Stimulated activated effector memory CD8-positive, alpha-beta T cell treated with anti-CD3 and anti-CD28 coated beads, Interleukin-12 subunit alpha, Interleukin-12 subunit beta, amount 100 ng/mL, for 72 hours (primary cell): Measurements from ENCODE around the gene PHAF1.

Experiments
- ATAC-seq: fragments of 150-1000 bp; cut with Tn5 transposase; 2 replicates; pipeline ENCODE4 v1.10.0; 2021
- DNase-seq, 2 donors: peaks; one replicate each; pipeline ENCODE4 v3.0.0; 2021 to 2022; ENCODE audit warnings: low spot score in 2 of 2
- H3K27ac Mint-ChIP-seq: one replicate; pipeline ENCODE4 v1.8.0; 2022; ENCODE audit warnings: mild to moderate bottlenecking, mixed read lengths
- H3K36me3 Mint-ChIP-seq: one replicate; pipeline ENCODE4 v1.8.0; 2022; ENCODE audit warnings: mild to moderate bottlenecking, mixed read lengths
- H3K4me1 Mint-ChIP-seq: one replicate; pipeline ENCODE4 v1.8.0; 2022; ENCODE audit warnings: mixed read lengths
- H3K4me3 Mint-ChIP-seq: one replicate; pipeline ENCODE4 v1.8.0; 2022; ENCODE audit warnings: mild to moderate bottlenecking, mixed read lengths
- H3K9me3 Mint-ChIP-seq: one replicate; pipeline ENCODE4 v1.8.0; 2022; ENCODE audit warnings: mixed read lengths

Gene PHAF1

DNA sequence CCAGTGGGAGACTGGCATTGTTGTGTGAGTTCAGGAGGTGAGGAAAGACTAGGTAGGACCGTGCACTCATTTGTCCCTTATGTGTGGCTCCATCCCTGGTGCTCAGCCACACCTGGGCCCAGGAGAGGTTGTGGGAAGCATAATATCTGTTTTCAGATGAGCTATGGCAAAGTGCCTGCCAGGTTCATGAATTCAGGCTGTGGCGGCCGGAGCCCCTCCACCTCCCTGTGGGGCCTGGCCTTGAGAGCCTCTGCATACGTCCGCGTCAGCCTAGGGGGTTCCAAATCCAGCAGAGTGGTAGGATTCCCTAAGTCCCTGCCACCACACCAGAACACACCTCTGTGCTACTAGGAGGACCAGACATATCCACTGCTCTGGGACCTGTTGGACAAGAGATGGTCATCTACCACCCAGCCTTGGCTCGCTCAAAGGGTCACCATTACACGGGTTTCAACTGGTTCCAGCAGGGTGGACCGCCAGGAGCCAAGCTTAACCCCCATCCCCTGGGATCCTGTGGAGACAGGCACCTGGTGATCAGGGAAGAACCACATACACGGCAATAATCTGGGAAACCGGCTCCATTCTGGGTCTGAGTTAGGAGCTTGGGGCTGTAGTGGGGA is 39.0 kb downstream of the PHAF1 start:
- peaks cover 36% of the 10 kb centered on the region for H3K4me1 Mint-ChIP-seq
- H3K9me3 Mint-ChIP-seq, result no peaks in the 10 kb centered on the region
- H3K36me3 Mint-ChIP-seq, result peaks cover 71% of the 10 kb centered on the region
- H3K4me3 Mint-ChIP-seq, result peak overlapping the region; percentile 71
- no peak overlapping the region for H3K27ac Mint-ChIP-seq
- DNase-seq (no peak), ATAC-seq (no peak)

DNA sequence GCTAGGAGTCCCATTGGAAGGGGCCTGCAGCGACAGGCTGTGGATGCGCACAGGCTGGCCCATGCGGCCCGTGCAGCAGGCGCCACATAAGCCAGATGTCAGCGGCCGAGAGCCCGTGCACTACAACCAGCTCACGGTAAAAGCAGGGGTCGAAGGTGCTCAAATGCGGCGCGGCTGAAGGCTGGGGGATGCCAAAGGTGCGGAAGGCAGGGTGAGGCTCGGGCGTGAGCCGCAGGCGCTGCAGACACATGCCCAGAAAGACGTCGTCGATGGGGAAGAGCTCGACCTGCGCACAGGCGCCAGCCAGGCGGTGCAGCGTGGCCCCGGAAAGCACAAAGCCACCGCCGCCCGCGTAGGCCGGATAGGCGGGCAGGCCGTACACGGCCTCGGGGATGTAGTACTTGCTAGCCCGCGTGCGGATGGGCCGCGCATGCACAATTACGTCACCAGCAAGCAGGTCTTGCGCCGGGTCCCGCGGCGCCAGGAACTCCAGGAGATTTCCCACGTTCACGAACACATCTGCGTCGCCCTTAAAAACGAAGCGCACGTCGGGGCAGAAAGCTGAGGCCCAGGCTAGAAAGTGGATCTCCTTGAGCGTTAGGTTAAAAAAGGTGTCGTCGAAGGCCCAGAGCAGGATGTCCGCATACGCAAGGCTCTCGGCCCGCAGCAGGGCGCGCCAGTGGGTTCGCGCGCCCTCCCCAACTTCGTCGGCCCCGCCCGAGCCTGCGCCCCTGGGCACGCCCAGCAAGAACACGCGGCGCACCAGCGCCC is 39.7 kb downstream of the PHAF1 start:
- ATAC-seq, result no peak
- no peak for DNase-seq
- Mint-ChIP-seq H3K4me3 (peak overlapping the region; percentile 71), H3K4me1 (peaks cover 40% of the 10 kb centered on the region), H3K9me3 (no peaks in the 10 kb centered on the region), H3K27ac (no peak overlapping the region), H3K36me3 (peaks cover 70% of the 10 kb centered on the region)

DNA sequence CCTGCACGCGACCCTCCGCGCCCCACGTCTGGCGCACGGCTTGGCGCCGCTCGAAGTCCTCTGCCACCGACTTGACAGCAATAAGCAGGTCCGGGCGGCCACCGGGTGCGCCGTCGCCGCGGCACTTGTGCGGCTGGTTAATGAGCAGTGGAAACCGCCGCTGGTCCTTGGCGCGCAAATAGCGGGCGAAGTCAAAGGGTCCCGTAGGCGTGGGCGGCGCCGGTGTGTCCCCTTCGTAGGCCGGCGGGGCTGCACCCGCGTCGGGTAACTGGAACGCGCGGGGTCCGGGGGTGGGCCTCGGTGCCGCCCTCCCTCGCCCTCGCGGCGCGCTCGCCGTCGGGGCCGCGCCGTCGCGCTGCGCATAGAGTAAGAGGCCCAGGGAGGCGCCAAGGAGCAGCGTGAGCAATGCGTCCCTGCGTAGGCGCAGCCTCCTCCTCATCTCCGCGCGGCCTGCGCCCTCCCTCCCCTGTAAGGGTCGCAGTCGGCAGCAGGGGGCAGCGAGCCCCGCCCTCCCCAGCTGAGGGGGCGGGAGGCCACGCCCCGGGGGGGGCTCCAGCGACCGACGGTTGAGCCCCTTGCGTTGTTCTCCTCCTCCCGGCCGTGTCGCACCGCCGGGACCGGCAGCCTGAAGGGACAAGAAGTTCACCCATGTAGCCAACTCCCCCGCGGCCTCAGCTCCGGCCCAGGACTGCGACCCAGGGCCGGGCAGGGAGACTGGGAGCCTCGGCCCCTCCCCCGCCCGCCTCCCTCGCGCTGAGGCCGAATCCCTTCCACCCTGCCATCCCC is 40.5 kb downstream of the PHAF1 start:
- peak in 1 of 2 donors; percentile 76 for DNase-seq
- Mint-ChIP-seq H3K4me3 (peak overlapping the region; percentile 71), H3K9me3 (no peaks in the 10 kb centered on the region), H3K4me1 (peaks cover 43% of the 10 kb centered on the region), H3K36me3 (peaks cover 73% of the 10 kb centered on the region), H3K27ac (peak overlapping the region; percentile 60)
- ATAC-seq, result peak; percentile 83

DNA sequence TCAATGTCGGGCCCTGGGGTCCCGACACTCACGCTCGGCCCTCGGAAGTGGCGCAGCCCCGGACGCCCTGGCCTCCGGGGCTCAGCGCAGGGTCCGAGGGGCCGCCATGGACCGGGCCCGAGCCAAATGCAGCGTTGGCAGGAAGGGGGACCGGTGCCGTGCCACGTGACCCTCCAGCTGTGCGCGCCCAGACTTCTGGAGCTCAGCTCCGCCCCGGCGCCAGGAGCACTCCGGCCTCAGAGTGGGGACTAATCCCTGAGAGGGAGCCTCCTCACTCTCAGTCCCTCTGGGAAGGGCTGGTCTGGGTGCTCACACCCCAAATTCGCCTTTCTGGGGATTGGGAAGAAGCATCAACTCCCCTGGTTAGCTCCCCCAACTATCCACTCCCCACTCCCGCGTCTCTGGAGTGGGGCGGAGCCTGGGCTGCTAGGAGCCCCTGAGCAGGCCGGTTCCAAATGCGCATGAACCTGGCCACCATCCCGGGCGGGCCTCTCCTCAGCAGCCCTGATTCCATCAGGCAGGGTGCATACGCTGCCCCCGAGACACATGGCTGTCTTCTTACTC is 41.2 kb downstream of the PHAF1 start, which contains the start of gene B3GNT9:
Gene B3GNT9, minus strand, starts transcription at position 166 of the 564 bp plus-strand sequence. CDS start 513 bp downstream, outside the sequence.
- DNase-seq (peak in 1 of 2 donors; percentile 73), ATAC-seq (peak; percentile 61)
- Mint-ChIP-seq H3K27ac (peak within 1 kb of the TSS; percentile 60), H3K4me1 (peaks cover 48% of the 10 kb centered on the region), H3K4me3 (peak within 1 kb of the TSS; percentile 71), H3K36me3 (peaks cover 69% of the 10 kb centered on the region), H3K9me3 (no peaks in the 10 kb centered on the region)

DNA sequence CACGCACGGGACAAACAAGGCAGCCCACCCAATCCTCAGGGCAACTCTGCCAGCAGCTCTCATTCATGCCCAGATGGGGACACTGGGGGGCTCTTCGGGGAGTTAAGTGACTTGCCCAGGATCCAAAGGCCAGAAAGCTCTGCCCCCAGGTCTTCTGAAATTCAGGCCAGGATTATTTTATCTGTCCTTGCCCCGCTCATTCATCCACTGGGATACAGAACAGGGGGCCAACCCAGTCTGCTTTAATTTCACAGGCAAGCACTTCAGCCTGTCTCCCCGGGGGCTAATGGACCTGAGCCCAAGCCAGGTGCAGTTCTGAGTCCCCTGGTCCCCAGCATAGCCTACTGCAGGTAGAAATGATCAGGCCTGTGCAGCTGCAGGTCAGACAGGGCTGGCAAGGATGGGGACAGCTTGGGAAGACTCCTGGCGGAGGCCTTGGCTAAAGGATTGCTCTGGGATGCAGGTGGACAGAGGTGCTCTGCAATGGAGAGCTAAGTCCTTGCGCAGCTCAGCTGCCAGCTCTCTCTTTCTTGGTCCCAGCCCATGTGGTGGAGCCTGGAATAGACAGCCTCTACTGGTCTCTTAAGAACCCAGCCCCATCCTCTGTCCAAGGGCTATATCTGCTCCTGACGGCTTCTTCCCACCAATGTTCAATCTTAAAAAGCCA is 41.8 kb downstream of the PHAF1 start:
- H3K4me3 Mint-ChIP-seq, result peak overlapping the region; percentile 71

DNA sequence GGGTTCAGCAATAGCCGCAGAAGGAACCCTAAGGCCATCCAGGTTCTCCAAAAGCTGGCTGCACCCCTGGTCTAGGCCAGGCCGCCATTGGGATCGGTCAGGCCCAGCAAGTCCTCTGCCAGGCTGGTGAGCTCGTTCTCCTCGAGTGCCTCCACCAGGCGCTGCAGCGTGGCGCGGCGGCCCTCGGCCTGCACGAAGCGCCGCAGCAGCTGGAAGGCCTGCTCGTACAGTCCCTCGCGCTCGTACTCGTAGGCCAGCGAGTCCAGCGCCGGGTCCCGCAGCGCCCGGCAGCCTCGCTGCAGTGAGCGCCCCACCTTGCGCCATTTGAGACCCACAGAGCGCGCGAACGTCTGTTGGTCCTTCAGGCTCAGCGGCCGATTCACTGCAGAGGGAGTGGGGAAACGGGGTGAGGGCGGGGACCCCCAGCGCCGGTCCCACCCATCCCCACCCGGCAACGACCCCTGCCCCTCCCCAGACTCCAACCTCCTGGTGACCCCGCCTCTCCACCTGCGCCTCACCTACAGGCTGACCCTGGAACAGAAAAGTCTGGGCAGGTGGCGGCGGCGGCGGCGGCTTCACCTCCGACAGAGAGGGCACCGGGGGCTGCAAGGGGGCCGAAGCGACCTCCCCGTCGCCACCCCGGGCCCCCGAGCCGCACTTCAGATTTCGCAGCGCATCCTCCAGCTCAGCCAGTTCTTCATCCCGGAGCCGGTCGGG is 45.0 kb downstream of the PHAF1 start:
- Mint-ChIP-seq H3K36me3 (peaks cover 36% of the 10 kb centered on the region), H3K4me3 (peak overlapping the region; percentile 95), H3K4me1 (peaks cover 68% of the 10 kb centered on the region), H3K27ac (no peak overlapping the region), H3K9me3 (no peaks in the 10 kb centered on the region)
- DNase-seq, result no peak
- no peak for ATAC-seq

More for the DNA sequence above, 41.8 kb downstream of the PHAF1 start:
- Mint-ChIP-seq H3K9me3 (no peaks in the 10 kb centered on the region), H3K36me3 (peaks cover 63% of the 10 kb centered on the region), H3K4me1 (peaks cover 55% of the 10 kb centered on the region), H3K27ac (peak overlapping the region; percentile 60)
- ATAC-seq, result no peak
- DNase-seq, result no peak

DNA sequence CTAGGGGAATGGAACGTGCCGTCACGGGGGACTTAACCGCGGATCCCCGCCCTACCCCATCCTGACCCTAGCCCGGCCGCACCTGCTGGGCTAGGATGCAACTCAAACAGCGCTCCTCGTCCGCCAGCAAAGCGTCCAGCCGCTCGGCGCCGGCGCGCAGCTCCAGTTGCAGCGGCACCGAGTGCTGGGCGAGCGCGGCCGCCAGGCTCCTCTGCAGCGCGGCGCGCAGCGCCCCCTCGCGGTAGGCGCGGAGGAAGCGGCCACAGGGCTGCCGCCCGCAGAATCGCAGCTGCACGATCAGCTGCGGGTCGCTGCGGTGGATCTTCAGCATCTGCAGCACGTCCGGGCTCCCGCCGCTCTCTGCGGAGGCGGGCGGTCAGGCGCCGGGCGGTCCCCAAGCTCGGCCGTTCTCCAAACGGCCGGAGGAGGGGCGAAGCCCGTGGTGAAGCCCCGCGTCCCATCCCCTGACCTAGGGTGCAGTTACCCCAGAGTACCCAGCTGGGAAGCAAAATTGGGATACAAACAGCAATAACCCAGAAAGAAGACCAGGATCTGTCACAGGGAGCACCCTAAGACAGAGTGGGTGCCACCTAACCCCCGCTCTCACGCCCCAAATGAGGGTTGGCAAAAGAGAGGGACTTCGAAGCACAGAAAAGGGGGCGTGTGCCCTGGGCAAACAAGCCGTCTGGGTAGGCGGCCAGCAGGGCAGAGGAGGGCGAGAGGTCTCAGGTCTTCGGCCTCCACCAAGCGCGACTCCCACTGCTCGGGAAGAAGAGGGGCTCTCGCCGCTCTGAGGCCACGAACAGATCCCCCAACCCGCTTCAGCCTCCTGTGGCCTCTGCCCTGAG is 45.8 kb downstream of the PHAF1 start:
- H3K4me1 Mint-ChIP-seq, result peaks cover 68% of the 10 kb centered on the region

DNA sequence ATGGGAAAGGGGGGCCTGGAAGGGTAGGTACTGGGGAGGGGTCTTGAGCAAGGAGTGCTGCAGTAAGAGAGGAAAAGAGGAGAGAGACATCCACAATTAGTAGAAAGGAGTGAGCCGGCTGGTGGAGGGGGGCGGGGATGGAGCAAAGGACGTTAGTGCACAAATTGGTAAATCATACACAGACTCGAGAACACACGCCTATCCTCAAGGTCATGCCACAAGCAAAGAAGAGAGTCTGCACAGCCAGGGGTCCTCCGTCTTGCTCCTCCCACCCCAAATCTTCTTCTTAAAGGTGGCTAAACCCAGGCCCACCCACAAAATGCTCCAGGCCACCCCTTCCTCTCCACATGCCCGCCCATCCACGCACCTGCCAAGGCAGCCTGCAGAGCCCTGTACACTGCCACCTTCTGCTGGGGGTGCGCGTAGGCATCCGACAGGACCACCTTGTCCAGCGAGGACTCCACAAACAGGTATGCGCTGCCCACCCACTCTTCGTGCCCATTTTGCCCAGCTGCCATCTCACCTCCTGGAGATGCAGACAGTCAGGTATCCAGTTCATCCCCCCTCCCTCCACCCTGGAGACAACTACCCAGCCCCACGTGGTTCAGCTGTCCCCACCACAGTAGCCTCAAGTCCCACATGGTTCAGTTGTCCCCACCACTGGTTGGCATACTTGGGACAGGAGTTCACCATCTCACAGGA is 46.6 kb downstream of the PHAF1 start:
- H3K9me3 Mint-ChIP-seq, result no peaks in the 10 kb centered on the region
- peaks cover 39% of the 10 kb centered on the region for H3K36me3 Mint-ChIP-seq
- DNase-seq, result no peak
- peaks cover 71% of the 10 kb centered on the region for H3K4me1 Mint-ChIP-seq
- peak overlapping the region; percentile 95 for H3K4me3 Mint-ChIP-seq
- peak overlapping the region; percentile 94 for H3K27ac Mint-ChIP-seq
- ATAC-seq, result no peak

More for the DNA sequence above, 45.8 kb downstream of the PHAF1 start:
- Mint-ChIP-seq H3K4me3 (peak overlapping the region; percentile 95), H3K27ac (no peak overlapping the region), H3K36me3 (peaks cover 36% of the 10 kb centered on the region), H3K9me3 (no peaks in the 10 kb centered on the region)
- ATAC-seq, result peak; percentile 50
- DNase-seq, result peak; percentile 86 to 89

DNA sequence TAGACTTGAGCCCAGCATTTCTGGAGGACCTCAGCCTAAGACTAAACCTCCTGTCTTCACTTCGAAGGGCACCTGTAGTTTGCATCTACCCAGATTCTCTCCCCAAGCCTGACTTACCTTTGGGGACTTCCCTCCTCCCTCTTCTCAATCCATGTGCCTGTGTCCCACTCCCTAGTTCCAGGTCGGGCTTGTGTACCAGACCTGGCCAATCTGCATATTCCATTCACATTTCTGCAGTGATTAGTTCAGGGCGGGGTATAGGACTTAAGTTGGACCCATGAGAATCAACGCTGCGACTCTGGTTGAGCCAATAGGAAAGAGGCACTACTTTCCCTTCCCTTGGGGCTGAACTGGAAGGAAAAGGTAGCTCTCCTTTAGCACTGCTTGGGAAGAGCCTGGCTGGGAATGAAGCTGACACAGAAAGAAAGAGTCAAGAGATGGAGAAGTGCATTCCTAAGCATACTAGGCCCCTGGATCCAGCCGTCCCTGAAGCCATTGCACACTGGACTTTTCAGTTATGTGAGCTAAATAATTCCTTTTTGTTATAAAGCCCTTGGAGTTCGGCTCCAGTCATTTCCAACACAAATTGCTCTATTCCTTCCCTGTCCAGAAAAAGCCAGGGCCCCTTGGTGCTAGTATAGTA is 47.5 kb downstream of the PHAF1 start:
- peaks cover 70% of the 10 kb centered on the region for H3K4me1 Mint-ChIP-seq
- peak overlapping the region; percentile 94 for H3K27ac Mint-ChIP-seq
- no peak for ATAC-seq
- H3K9me3 Mint-ChIP-seq, result no peaks in the 10 kb centered on the region
- peaks cover 38% of the 10 kb centered on the region for H3K36me3 Mint-ChIP-seq
- DNase-seq, result no peak
- peak overlapping the region; percentile 95 for H3K4me3 Mint-ChIP-seq

DNA sequence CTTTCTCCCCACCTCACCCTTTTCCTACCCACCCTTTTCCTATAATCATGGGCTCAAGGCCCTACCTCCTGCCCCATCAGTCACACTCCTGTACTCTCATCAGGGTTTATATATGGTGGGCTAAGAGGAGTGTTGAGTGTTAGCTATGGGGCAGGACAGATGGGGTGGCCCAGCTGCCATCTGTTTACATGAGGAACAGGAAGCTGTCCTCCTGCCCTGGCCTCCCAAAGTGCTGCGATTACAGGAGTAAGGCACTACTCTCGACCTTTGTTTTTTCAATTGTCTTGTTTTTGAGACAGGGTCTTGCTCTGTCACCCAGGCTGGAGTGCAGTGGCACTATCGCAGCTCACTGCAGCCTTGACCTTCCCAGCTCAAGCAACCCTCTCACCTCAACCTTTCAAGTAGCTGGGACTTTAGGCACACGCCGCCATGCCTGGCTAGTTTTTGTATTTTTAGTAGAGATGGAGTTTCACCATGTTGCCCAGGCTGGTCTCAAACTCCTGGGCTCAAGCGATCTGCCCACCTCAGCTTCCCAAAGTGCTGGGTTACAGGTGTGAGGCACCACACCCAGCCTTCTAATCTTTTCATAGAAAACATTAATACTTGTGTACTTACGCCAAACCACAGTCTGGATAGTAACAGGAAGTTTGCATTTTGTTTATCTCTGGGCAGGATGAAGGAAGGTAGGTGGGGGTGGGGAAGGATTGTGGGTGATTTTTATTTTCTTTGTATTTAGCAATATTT is 48.3 kb downstream of the PHAF1 start:
- H3K4me3 Mint-ChIP-seq, result peak overlapping the region; percentile 95
- DNase-seq (no peak), ATAC-seq (no peak)
- H3K27ac Mint-ChIP-seq, result peak overlapping the region; percentile 94
- no peaks in the 10 kb centered on the region for H3K9me3 Mint-ChIP-seq
- H3K36me3 Mint-ChIP-seq, result peaks cover 32% of the 10 kb centered on the region
- peaks cover 70% of the 10 kb centered on the region for H3K4me1 Mint-ChIP-seq

DNA sequence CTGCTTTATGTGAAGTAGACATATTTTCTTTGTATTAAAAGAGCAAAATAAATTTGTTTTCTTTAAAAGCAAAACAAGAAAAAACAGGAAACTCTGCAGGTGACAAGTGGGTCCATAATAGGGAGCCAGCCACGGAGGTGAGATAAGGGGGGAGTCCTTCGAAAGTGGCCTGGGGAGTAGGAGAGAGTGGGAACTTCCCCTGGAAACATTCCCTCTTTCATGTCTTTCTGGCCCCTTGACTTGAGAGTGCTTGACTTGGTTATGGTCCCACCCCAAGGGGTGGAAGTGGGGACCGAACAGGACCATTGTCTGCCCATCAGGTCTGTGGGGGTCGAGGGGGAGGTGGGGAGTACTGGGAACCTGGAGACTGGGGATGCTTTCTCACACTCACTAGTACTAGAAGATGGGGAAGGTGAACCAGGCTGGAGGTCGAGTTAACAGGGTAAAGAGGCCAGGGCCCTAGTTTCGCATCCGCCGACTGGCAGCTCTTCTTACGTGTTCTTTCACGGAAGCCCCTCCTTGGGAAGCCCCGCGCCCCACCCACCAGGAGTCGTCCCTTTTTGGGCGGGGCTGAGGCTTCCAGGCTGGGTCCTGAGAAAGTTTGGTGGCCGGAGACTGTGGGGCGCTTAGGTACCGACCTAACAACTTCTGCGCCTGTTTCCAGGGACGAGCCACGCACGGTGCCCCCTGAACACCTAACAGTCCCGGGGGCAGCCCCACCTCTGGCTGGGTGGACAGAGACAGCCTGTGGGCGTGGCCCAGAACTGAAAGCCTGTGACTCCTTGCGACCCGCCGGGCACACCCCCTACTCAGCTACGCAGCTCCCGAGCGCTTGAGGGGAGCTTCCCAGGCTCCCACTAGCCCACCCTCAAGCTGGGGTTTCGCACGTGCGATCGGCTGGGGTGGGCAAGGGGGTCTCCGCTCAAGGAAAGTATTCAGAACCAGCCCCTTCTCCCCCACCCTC is 49.2 kb downstream of the PHAF1 start:
- peak overlapping the region; percentile 95 for H3K4me3 Mint-ChIP-seq
- DNase-seq, result peak; percentile 70 to 94
- no peaks in the 10 kb centered on the region for H3K9me3 Mint-ChIP-seq
- peak; percentile 72 for ATAC-seq
- peak overlapping the region; percentile 94 for H3K27ac Mint-ChIP-seq
- H3K4me1 Mint-ChIP-seq, result peaks cover 65% of the 10 kb centered on the region
- peaks cover 25% of the 10 kb centered on the region for H3K36me3 Mint-ChIP-seq
